IPS-18a (cell line): ENCODE data around the gene CCR7.

ENCODE experiments used
- H3K27ac ChIP-seq: one replicate; pipeline ENCODE4 v1.5.1; 2013; ENCODE audit warnings: low read length
- H3K27me3 ChIP-seq: one replicate; pipeline ENCODE4 v1.6.1; 2013; ENCODE audit warnings: mild to moderate bottlenecking, low read length; ENCODE audit not compliant: control insufficient read depth, insufficient read depth
- H3K36me3 ChIP-seq: one replicate; pipeline ENCODE4 v1.6.1; 2013; ENCODE audit warnings: low read depth, low read length; ENCODE audit not compliant: control insufficient read depth
- H3K4me1 ChIP-seq: one replicate; pipeline ENCODE4 v1.6.1; 2013; ENCODE audit warnings: low read depth, low read length; ENCODE audit not compliant: control insufficient read depth
- H3K4me3 ChIP-seq: one replicate; pipeline ENCODE4 v1.5.1; 2013; ENCODE audit warnings: low read length
- H3K9ac ChIP-seq: one replicate; pipeline ENCODE4 v1.6.1; 2013; ENCODE audit warnings: mild to moderate bottlenecking, low read length, moderate library complexity
- H3K9me3 ChIP-seq: one replicate; pipeline ENCODE4 v1.6.1; 2013; ENCODE audit warnings: low read depth, low read length; ENCODE audit not compliant: control insufficient read depth

Gene CCR7

GRCh38 chr17:40567377-40567776 lies 2.1 kb upstream of the CCR7 start:
- no peaks in the 10 kb centered on the region for H3K36me3 ChIP-seq
- H3K9ac ChIP-seq = no peak overlapping the region
- H3K4me3 ChIP-seq = no peak overlapping the region
- H3K27me3 ChIP-seq = no peaks in the 10 kb centered on the region
- H3K9me3 ChIP-seq = peaks cover 8% of the 10 kb centered on the region
- no peak overlapping the region for H3K27ac ChIP-seq
- H3K4me1 ChIP-seq = no peaks in the 10 kb centered on the region

GRCh38 chr17:40565769-40566409 lies 617 bp upstream of the CCR7 start:
- Histone ChIP-seq H3K9ac (no peak overlapping the region), H3K36me3 (no peaks in the 10 kb centered on the region), H3K9me3 (peaks cover 8% of the 10 kb centered on the region), H3K27ac (no peak overlapping the region), H3K4me1 (no peaks in the 10 kb centered on the region), H3K4me3 (no peak overlapping the region), H3K27me3 (no peaks in the 10 kb centered on the region)

GRCh38 chr17:40564195-40564882 lies 933 bp downstream of the CCR7 start:
- no peak overlapping the region for H3K9ac ChIP-seq
- no peaks in the 10 kb centered on the region for H3K36me3 ChIP-seq
- peaks cover 8% of the 10 kb centered on the region for H3K9me3 ChIP-seq
- H3K4me1 ChIP-seq = peaks cover 3% of the 10 kb centered on the region
- H3K27me3 ChIP-seq = no peaks in the 10 kb centered on the region
- H3K4me3 ChIP-seq = no peak overlapping the region
- H3K27ac ChIP-seq = no peak overlapping the region

- no peak overlapping the region for H3K27ac ChIP-seq
- H3K4me3 ChIP-seq = no peak overlapping the region
- H3K9ac ChIP-seq = no peak overlapping the region
These were observed 1.8 kb downstream of the CCR7 start for GRCh38 chr17:40563220-40564052.

DNA sequence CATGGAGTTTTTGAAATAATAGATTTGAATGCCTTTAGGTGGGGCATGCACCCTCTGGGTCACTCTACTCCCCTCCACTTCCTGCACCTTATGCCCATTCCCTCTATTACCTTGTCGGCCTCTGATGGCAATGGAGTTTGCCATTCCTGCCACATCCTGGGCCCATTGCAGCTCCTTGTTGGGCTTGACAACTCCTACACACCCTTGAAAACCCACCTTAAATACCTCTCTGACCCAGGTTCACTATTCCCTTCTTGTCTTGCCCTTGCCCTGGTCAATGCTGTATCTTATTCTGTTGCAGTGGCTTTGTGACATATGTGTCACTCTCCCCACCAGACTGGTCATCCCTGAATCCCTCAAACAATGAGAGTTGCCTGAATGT lies 2.4 kb downstream of the CCR7 start:
- H3K4me3 ChIP-seq = no peak overlapping the region
- H3K9ac ChIP-seq = no peak overlapping the region
- no peak overlapping the region for H3K27ac ChIP-seq
- H3K27me3 ChIP-seq = no peaks in the 10 kb centered on the region
- H3K9me3 ChIP-seq = peaks cover 8% of the 10 kb centered on the region
- H3K36me3 ChIP-seq = no peaks in the 10 kb centered on the region
- H3K4me1 ChIP-seq = peaks cover 3% of the 10 kb centered on the region

More at GRCh38 chr17:40563220-40564052, 1.8 kb downstream of the CCR7 start:
- Histone ChIP-seq H3K9me3 (peaks cover 8% of the 10 kb centered on the region), H3K4me1 (peaks cover 3% of the 10 kb centered on the region), H3K36me3 (no peaks in the 10 kb centered on the region), H3K27me3 (no peaks in the 10 kb centered on the region)

- Histone ChIP-seq H3K27me3 (no peaks in the 10 kb centered on the region), H3K27ac (no peak overlapping the region), H3K4me3 (no peak overlapping the region), H3K9me3 (peaks cover under 1% of the 10 kb centered on the region), H3K36me3 (no peaks in the 10 kb centered on the region), H3K9ac (no peak overlapping the region), H3K4me1 (peaks cover 5% of the 10 kb centered on the region)
These were observed 3.2 kb downstream of the CCR7 start for GRCh38 chr17:40561871-40562611.

DNA sequence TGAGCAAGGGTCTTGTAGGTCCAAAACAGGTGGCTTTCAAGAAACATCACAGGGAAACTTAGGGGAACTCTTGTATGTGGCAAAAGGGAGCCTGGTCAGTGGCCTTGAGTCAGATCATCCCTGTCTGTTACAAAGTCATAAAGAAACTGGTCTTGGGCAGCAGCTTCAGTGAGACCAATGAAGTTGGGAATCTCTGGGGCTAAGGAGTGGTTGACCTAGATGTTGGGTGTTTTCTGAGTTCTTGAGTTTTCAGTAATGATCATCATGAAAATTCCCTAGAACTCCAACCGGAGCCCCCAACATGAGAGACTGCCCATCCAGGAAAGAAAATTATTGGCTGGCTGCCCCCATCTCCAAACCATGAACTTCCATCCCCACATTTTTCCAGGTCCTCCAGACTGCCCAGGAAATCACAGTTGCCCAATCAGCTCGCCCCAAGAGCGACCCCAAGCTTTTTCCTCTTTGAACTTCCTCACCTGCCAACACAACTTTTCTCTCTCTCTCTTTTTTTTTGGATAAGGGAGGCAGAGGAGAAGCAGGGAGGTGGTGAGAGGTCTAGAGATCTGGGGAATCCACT lies 3.9 kb downstream of the CCR7 start:
- no peaks in the 10 kb centered on the region for H3K36me3 ChIP-seq
- no peaks in the 10 kb centered on the region for H3K27me3 ChIP-seq
- no peak overlapping the region for H3K9ac ChIP-seq
- no peaks in the 10 kb centered on the region for H3K9me3 ChIP-seq
- peaks cover 8% of the 10 kb centered on the region for H3K4me1 ChIP-seq
- H3K4me3 ChIP-seq = no peak overlapping the region
- H3K27ac ChIP-seq = no peak overlapping the region

GRCh38 chr17:40560592-40561293 lies 4.5 kb downstream of the CCR7 start:
- H3K4me1 ChIP-seq = peaks cover 8% of the 10 kb centered on the region
- H3K27ac ChIP-seq = no peak overlapping the region
- H3K4me3 ChIP-seq = no peak overlapping the region
- H3K9ac ChIP-seq = no peak overlapping the region
- no peaks in the 10 kb centered on the region for H3K36me3 ChIP-seq
- no peaks in the 10 kb centered on the region for H3K9me3 ChIP-seq
- no peaks in the 10 kb centered on the region for H3K27me3 ChIP-seq

GRCh38 chr17:40559954-40560591 lies 5.2 kb downstream of the CCR7 start:
- H3K4me3 ChIP-seq = no peak overlapping the region
- no peaks in the 10 kb centered on the region for H3K27me3 ChIP-seq
- no peak overlapping the region for H3K27ac ChIP-seq

DNA sequence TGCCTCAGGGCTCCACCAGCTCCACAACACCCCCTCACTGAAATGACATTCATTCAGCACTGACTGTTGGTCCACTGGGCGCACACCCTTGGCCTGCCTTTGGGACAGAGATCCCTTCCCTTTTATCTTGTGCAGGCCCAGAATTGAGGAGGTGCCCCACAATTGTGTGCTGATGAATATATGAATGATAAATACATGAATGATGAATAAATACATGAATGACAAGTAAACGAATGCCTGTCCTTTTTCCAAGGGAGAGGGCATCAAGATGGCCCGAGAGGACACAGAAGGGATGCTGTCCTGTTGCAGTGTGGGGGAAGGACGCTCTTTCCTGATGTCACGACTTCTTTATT lies 5.7 kb downstream of the CCR7 start:
- H3K36me3 ChIP-seq = no peaks in the 10 kb centered on the region
- no peak overlapping the region for H3K4me3 ChIP-seq
- H3K9ac ChIP-seq = no peak overlapping the region
- no peak overlapping the region for H3K27ac ChIP-seq
- no peaks in the 10 kb centered on the region for H3K9me3 ChIP-seq
- H3K27me3 ChIP-seq = no peaks in the 10 kb centered on the region
- H3K4me1 ChIP-seq = peaks cover 8% of the 10 kb centered on the region

More at GRCh38 chr17:40559954-40560591, 5.2 kb downstream of the CCR7 start:
- Histone ChIP-seq H3K9me3 (no peaks in the 10 kb centered on the region), H3K36me3 (no peaks in the 10 kb centered on the region), H3K4me1 (peaks cover 8% of the 10 kb centered on the region), H3K9ac (no peak overlapping the region)
